Vagina (tissue), 2 donors: ENCODE measurements around the gene BOLA2B.
"Not testable (repeated sequence)": the region's sequence is repeated elsewhere in the genome, so short reads cannot be mapped to it uniquely, and the experiment has no call there.

ENCODE experiments used
- CTCF ChIP-seq, 3 experiments: fragments of 450-650 bp in 2 of 3; fragments of 200-600 bp in 1 of 3; sonication (generic) in 1 of 3; IDR thresholded peaks; one replicate each; pipeline ENCODE4 v1.5.1; 2017 to 2019; ENCODE audit warnings: antibody characterized with exemption in 3 of 3, mild to moderate bottlenecking in 2 of 3, moderate library complexity in 2 of 3
- POLR2A ChIP-seq, 2 donors: fragments of 450-650 bp; IDR thresholded peaks; one replicate each; pipeline ENCODE4 v1.6.1; 2017; ENCODE audit warnings: antibody characterized with exemption in 2 of 2, mild to moderate bottlenecking in 2 of 2, moderate library complexity in 2 of 2
- POLR2AphosphoS5 ChIP-seq, 2 donors: sonication (generic); formaldehyde crosslinking; IDR thresholded peaks; one replicate each; pipeline ENCODE4 v1.9.0; 2017; ENCODE audit warnings: antibody characterized with exemption in 2 of 2, mild to moderate bottlenecking in 2 of 2, low read depth in 1 of 2; ENCODE audit not compliant: insufficient read depth in 1 of 2

DNA sequence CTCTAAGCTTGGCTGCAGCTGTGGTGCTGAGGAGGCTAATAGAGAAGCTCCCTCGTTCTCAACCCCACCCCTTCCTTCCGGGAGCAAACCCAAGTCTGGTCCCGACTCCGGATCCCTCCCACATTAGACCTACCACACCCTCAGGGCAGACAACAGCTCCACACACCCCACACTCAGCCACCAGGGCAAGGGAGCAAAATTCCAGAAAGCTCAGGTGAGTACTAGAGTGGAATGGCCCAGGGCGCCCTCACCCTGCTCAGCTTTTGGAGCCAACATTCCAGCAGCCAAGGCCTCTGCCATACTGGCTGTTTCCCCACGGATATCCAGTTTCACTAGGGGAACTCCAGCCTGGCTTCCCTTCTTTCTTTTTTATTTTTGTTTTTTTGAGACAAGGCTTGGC, 15.6 kb upstream of the BOLA2B start:
- TF ChIP-seq POLR2A (IDR thresholded peaks at IDR 0.05); CTCF (IDR thresholded peaks at IDR 0.05); POLR2AphosphoS5 (IDR thresholded peaks at IDR 0.05; ENCODE audit: insufficient read depth in 1 of 2, low read depth in 1 of 2): not testable (repeated sequence)
